Measurements from ENCODE around the gene MLKL.
"Not testable (repeated sequence)": the region's sequence is repeated elsewhere in the genome, so short reads cannot be mapped to it uniquely, and the experiment has no call there.

The MLKL gene

GRCh38 chr16:74731853-74732477 is 31.3 kb upstream of the MLKL start:
- DNase-seq = no peak

GRCh38 chr16:74729783-74730683 is 29.4 kb upstream of the MLKL start:
- no peak for DNase-seq

- DNase-seq = no peak
Observed at GRCh38 chr16:74727903-74728302, 27.2 kb upstream of the MLKL start.

GRCh38 chr16:74726716-74727115 is 26.1 kb upstream of the MLKL start:
- DNase-seq = peak; percentile 62 to 65

GRCh38 chr16:74725651-74726455 is 25.2 kb upstream of the MLKL start:
- DNase-seq = no peak

- no peak for DNase-seq
Observed at GRCh38 chr16:74724820-74725549, 24.3 kb upstream of the MLKL start.

GRCh38 chr16:74723256-74723655 is 22.6 kb upstream of the MLKL start:
- DNase-seq = no peak

GRCh38 chr16:74722156-74722555 is 21.5 kb upstream of the MLKL start:
- not testable (repeated sequence) for DNase-seq

- DNase-seq = no peak
Observed at GRCh38 chr16:74721716-74722115, 21.1 kb upstream of the MLKL start.

GRCh38 chr16:74720579-74720978 is 19.9 kb upstream of the MLKL start:
- DNase-seq = no peak

GRCh38 chr16:74718741-74719610 is 18.3 kb upstream of the MLKL start:
- DNase-seq = no peak

GRCh38 chr16:74718140-74718539 is 17.5 kb upstream of the MLKL start:
- no peak for DNase-seq

- no peak for DNase-seq
Observed at GRCh38 chr16:74717367-74717766, 16.7 kb upstream of the MLKL start.

- no peak for DNase-seq
Observed at GRCh38 chr16:74716355-74716754, 15.7 kb upstream of the MLKL start.

- no peak for DNase-seq
Observed at GRCh38 chr16:74713876-74714275, 13.2 kb upstream of the MLKL start.

- DNase-seq = no peak
Observed at GRCh38 chr16:74713325-74713724, 12.7 kb upstream of the MLKL start.

- DNase-seq = no peak
Observed at GRCh38 chr16:74711938-74712337, 11.3 kb upstream of the MLKL start.

GRCh38 chr16:74710401-74710800 is 9.7 kb upstream of the MLKL start:
- no peak for DNase-seq

GRCh38 chr16:74709441-74709877 is 8.8 kb upstream of the MLKL start:
- peak; percentile 85 to 90 for DNase-seq

GRCh38 chr16:74700116-74700437 is 585 bp downstream of the MLKL start:
- DNase-seq = peak in 1 of 2 experiments; percentile 11

GRCh38 chr16:74699666-74700065 is 996 bp downstream of the MLKL start:
- DNase-seq = no peak

GRCh38 chr16:74698222-74698621 is 2.4 kb downstream of the MLKL start:
- no peak for DNase-seq
